Measurements from ENCODE around the gene KCTD17. TPM values are rescaled to one million over a fixed set of nuclear protein-coding genes. Genes with fewer than 3 reads are reported as not detected.

Gene KCTD17
- polyA plus RNA-seq, 2 of the 4 experiments (the other 2 are of a cell fraction): 18.7 to 37.1 TPM

DNA sequence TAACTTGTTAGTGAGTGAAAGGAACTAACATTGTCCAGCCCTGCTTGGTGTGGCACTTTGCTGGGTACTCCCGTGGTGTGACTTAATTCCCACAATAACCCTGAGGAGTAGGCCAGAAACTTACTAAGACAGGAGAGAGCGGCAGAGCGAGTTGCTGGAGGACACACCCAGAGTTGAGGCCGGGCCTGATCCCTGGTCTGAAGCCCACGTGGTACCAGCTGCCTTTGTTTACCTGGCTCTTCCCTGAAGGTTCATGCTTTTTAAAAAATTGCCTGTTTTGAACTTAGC lies 31.4 kb upstream of the KCTD17 start:
- Histone ChIP-seq H3K9me3 (no peaks in the 10 kb centered on the region), H3K27ac (peak overlapping the region; percentile 99 to 100), H3K4me2 (peak overlapping the region; percentile 71), H3K4me1 (peaks cover 59% of the 10 kb centered on the region), H3K4me3 (peak overlapping the region; percentile 98)
- WGBS (ENCODE audit: missing lambda C conversion rate): 0% methylated on average over 5 of the region's 5 CpGs
- TF ChIP-seq PHF8 (IDR thresholded peaks at IDR 0.05; ENCODE audit: borderline replicate concordance, low read depth) (0 out of 2 replicates have a peak, but pooled peaks have one; percentile 3), CBX8 (IDR thresholded peaks at IDR 0.05) (no peak), HDAC2 (IDR thresholded peaks at IDR 0.05) (no peak), PBX3 (IDR thresholded peaks at IDR 0.05) (no peak)
- TF ChIP-seq, protein P1, sequence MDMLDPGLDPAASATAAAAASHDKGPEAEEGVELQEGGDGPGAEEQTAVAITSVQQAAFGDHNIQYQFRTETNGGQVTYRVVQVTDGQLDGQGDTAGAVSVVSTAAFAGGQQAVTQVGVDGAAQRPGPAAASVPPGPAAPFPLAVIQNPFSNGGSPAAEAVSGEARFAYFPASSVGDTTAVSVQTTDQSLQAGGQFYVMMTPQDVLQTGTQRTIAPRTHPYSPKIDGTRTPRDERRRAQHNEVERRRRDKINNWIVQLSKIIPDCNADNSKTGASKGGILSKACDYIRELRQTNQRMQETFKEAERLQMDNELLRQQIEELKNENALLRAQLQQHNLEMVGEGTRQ (IDR thresholded peaks at IDR 0.05): 0 out of 2 replicates have a peak, but pooled peaks have one; percentile 30
- TF ChIP-seq, protein P2, sequence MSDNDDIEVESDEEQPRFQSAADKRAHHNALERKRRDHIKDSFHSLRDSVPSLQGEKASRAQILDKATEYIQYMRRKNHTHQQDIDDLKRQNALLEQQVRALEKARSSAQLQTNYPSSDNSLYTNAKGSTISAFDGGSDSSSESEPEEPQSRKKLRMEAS (IDR thresholded peaks at IDR 0.05): peak; percentile 68
- peak in 1 of 2 experiments; percentile 61 for DNase-seq (ENCODE audit: low read depth in 1 of 2, low spot score in 1 of 2)
- POLR2A ChIA-PET: interaction anchor here (0.8 to 3.3 kb wide), 2 partner anchors 10 to 12 kb away, joined by 3 to 15 read pairs; no protein-coding TSS in a partner anchor
- ATAC-seq: peak; percentile 67 to 69
- CTCF ChIA-PET: interaction anchor here (1.0 to 9.0 kb wide), 6 partner anchors 11 to 80 kb away, joined by 3 to 79 read pairs (median 12); no protein-coding TSS in a partner anchor
- no peak for FAIRE-seq

GRCh38 chr22:37021041-37021440 lies 30.5 kb upstream of the KCTD17 start:
- ChIA-PET POLR2A (interaction anchor here (0.8 to 3.3 kb wide), 2 partner anchors 9 to 11 kb away, joined by 3 to 15 read pairs; no protein-coding TSS in a partner anchor), CTCF (interaction anchor here (0.7 to 9.0 kb wide), 10 partner anchors 10 to 155 kb away, joined by 3 to 79 read pairs (median 4); no protein-coding TSS in a partner anchor)
- 96% methylated on average over 3 of the region's 5 CpGs for WGBS (ENCODE audit: missing lambda C conversion rate)
- no peak for ATAC-seq
- H3K9me3 ChIP-seq: no peaks in the 10 kb centered on the region
- H3K4me1 ChIP-seq: peaks cover 65% of the 10 kb centered on the region
- TF ChIP-seq EHMT2 (IDR thresholded peaks at IDR 0.05; ENCODE audit: low read depth): no peak
- no peak for TF ChIP-seq POLR2AphosphoS2 (conservative IDR thresholded peaks at IDR 0.05; ENCODE audit: low read length)
- no peak for TF ChIP-seq GATA3 (IDR thresholded peaks at IDR 0.05; ENCODE audit: borderline replicate concordance)
- no peak for TF ChIP-seq CBX2 (IDR thresholded peaks at IDR 0.05; ENCODE audit: borderline replicate concordance, low read depth)
- TF ChIP-seq, protein P3, sequence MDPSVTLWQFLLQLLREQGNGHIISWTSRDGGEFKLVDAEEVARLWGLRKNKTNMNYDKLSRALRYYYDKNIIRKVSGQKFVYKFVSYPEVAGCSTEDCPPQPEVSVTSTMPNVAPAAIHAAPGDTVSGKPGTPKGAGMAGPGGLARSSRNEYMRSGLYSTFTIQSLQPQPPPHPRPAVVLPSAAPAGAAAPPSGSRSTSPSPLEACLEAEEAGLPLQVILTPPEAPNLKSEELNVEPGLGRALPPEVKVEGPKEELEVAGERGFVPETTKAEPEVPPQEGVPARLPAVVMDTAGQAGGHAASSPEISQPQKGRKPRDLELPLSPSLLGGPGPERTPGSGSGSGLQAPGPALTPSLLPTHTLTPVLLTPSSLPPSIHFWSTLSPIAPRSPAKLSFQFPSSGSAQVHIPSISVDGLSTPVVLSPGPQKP (IDR thresholded peaks at IDR 0.05; ENCODE audit: low read depth, low read length): no peak
- TF ChIP-seq NFE2L2 (conservative IDR thresholded peaks at IDR 0.05; ENCODE audit: low read length): no peak
- TF ChIP-seq CBX8 (IDR thresholded peaks at IDR 0.05): no peak
- TF ChIP-seq, protein P4, sequence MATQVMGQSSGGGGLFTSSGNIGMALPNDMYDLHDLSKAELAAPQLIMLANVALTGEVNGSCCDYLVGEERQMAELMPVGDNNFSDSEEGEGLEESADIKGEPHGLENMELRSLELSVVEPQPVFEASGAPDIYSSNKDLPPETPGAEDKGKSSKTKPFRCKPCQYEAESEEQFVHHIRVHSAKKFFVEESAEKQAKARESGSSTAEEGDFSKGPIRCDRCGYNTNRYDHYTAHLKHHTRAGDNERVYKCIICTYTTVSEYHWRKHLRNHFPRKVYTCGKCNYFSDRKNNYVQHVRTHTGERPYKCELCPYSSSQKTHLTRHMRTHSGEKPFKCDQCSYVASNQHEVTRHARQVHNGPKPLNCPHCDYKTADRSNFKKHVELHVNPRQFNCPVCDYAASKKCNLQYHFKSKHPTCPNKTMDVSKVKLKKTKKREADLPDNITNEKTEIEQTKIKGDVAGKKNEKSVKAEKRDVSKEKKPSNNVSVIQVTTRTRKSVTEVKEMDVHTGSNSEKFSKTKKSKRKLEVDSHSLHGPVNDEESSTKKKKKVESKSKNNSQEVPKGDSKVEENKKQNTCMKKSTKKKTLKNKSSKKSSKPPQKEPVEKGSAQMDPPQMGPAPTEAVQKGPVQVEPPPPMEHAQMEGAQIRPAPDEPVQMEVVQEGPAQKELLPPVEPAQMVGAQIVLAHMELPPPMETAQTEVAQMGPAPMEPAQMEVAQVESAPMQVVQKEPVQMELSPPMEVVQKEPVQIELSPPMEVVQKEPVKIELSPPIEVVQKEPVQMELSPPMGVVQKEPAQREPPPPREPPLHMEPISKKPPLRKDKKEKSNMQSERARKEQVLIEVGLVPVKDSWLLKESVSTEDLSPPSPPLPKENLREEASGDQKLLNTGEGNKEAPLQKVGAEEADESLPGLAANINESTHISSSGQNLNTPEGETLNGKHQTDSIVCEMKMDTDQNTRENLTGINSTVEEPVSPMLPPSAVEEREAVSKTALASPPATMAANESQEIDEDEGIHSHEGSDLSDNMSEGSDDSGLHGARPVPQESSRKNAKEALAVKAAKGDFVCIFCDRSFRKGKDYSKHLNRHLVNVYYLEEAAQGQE (IDR thresholded peaks at IDR 0.05): no peak
- TF ChIP-seq CEBPB (IDR thresholded peaks at IDR 0.05): no peak
- TF ChIP-seq, protein P2 (IDR thresholded peaks at IDR 0.05): no peak
- TF ChIP-seq, protein P5, sequence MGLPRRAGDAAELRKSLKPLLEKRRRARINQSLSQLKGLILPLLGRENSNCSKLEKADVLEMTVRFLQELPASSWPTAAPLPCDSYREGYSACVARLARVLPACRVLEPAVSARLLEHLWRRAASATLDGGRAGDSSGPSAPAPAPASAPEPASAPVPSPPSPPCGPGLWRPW (IDR thresholded peaks at IDR 0.05): no peak
- TF ChIP-seq FOXS1 (CRISPR knock-in tag; IDR thresholded peaks at IDR 0.05): no peak
- TF ChIP-seq, protein P6, sequence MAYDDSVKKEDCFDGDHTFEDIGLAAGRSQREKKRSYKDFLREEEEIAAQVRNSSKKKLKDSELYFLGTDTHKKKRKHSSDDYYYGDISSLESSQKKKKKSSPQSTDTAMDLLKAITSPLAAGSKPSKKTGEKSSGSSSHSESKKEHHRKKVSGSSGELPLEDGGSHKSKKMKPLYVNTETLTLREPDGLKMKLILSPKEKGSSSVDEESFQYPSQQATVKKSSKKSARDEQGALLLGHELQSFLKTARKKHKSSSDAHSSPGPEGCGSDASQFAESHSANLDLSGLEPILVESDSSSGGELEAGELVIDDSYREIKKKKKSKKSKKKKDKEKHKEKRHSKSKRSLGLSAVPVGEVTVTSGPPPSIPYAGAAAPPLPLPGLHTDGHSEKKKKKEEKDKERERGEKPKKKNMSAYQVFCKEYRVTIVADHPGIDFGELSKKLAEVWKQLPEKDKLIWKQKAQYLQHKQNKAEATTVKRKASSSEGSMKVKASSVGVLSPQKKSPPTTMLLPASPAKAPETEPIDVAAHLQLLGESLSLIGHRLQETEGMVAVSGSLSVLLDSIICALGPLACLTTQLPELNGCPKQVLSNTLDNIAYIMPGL (CRISPR knock-in tag; IDR thresholded peaks at IDR 0.05; ENCODE audit: borderline replicate concordance): no peak
- no peak for TF ChIP-seq POLR2A (IDR thresholded peaks at IDR 0.05; ENCODE audit: low read length)
- peak overlapping the region; percentile 71 for H3K4me2 ChIP-seq
- no peak for FAIRE-seq
- H3K27ac ChIP-seq: peak overlapping the region; percentile 99 to 100
- H3K4me3 ChIP-seq: peak overlapping the region; percentile 98
- DNase-seq (ENCODE audit: low read depth in 1 of 2, low spot score in 1 of 2): no peak

Measured in A549 (cell line).